ENCODE measurements around the gene LYVE1.

- TF ChIP-seq POLR2AphosphoS5 (IDR thresholded peaks at IDR 0.05; ENCODE audit: low read depth, low read length) (no peak), TAF1 (IDR thresholded peaks at IDR 0.05; ENCODE audit: borderline replicate concordance, insufficient read depth, low read length) (no peak), SIN3A (IDR thresholded peaks at IDR 0.05; ENCODE audit: borderline replicate concordance, insufficient read depth, low read length) (no peak), REST (IDR thresholded peaks at IDR 0.05; ENCODE audit: insufficient read depth in 1 of 2, low read depth in 2 of 2, low read length in 2 of 2) (no peak)
These were observed 35.1 kb downstream of the LYVE1 start for GRCh38 chr11:10533323-10533722.
